Measurements from ENCODE around the gene TRMT1.

Gene TRMT1

GRCh38 chr19:13121551-13122274, 5.2 kb upstream of the TRMT1 start:
- no peak for DNase-seq
- TF ChIP-seq CTCF (IDR thresholded peaks at IDR 0.05): no peak
- H3K27me3 Mint-ChIP-seq (ENCODE audit: low read depth, poor library complexity): no peaks in the 10 kb centered on the region
- H3K36me3 Mint-ChIP-seq (ENCODE audit: low read depth): peaks cover 11% of the 10 kb centered on the region
- H3K4me1 Mint-ChIP-seq: peaks cover 57% of the 10 kb centered on the region
- H3K4me3 Mint-ChIP-seq: peak overlapping the region; percentile 54
- H3K9me3 Mint-ChIP-seq: no peaks in the 10 kb centered on the region
- peak overlapping the region; percentile 64 for H3K27ac Mint-ChIP-seq

DNA sequence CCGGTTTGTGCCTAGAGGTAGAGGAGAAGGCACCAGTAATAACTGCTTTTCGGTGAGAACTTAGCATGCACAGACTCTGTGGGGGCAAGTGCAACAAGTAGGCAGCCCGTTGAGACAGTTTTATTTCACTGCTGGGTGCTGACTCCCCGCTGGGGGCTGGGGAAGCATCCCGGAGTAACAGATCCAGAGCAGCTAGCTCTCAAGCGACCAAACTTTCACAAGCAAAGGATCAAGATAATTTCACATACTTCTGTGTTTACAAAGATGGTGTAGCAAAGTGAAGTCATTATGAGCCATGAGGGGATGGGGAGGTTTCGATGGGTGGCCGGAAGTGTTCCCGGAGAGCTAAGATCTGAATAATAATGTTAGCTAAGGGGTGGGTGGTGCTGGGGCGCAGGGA, 4.3 kb upstream of the TRMT1 start:
- Mint-ChIP-seq H3K4me1 (peaks cover 66% of the 10 kb centered on the region), H3K4me3 (peak overlapping the region; percentile 90)

DNA sequence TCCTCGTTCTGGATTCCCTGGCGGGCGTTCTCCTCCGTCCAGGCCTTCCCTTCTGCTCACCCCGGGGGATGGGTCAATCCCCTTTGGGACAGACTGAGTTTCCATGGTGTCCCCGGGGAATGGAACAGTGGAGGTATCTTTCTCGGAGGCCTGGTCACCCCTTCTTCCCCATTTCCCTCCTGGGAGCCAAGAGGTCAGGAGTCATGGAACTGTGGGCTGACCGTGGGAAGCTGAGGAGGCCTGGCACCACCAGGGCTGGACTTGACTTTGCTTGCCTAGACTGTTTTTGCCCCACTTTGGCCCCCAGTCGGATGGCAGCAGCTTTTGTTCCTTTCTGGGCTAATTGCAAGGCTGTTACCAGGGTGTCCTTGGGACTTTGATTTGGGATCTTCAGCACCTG, 3.5 kb upstream of the TRMT1 start:
- Mint-ChIP-seq H3K4me3 (peak overlapping the region; percentile 90), H3K9me3 (no peaks in the 10 kb centered on the region), H3K4me1 (peaks cover 74% of the 10 kb centered on the region), H3K27me3 (ENCODE audit: low read depth, poor library complexity) (no peaks in the 10 kb centered on the region), H3K27ac (no peak overlapping the region), H3K36me3 (ENCODE audit: low read depth) (peaks cover 5% of the 10 kb centered on the region)
- no peak for DNase-seq
- TF ChIP-seq CTCF (IDR thresholded peaks at IDR 0.05): no peak

More for the DNA sequence above, 4.3 kb upstream of the TRMT1 start:
- no peak for DNase-seq
- H3K27me3 Mint-ChIP-seq (ENCODE audit: low read depth, poor library complexity): no peaks in the 10 kb centered on the region
- peaks cover 5% of the 10 kb centered on the region for H3K36me3 Mint-ChIP-seq (ENCODE audit: low read depth)
- no peaks in the 10 kb centered on the region for H3K9me3 Mint-ChIP-seq
- H3K27ac Mint-ChIP-seq: peak overlapping the region; percentile 64
- TF ChIP-seq CTCF (IDR thresholded peaks at IDR 0.05): no peak

GRCh38 chr19:13119627-13120026, 3.1 kb upstream of the TRMT1 start:
- peaks cover 75% of the 10 kb centered on the region for H3K4me1 Mint-ChIP-seq
- H3K27ac Mint-ChIP-seq: peak overlapping the region; percentile 73
- no peaks in the 10 kb centered on the region for H3K9me3 Mint-ChIP-seq
- no peaks in the 10 kb centered on the region for H3K27me3 Mint-ChIP-seq (ENCODE audit: low read depth, poor library complexity)
- no peak for DNase-seq
- H3K36me3 Mint-ChIP-seq (ENCODE audit: low read depth): peaks cover 5% of the 10 kb centered on the region
- no peak for TF ChIP-seq CTCF (IDR thresholded peaks at IDR 0.05)
- H3K4me3 Mint-ChIP-seq: peak overlapping the region; percentile 90

- H3K36me3 Mint-ChIP-seq (ENCODE audit: low read depth): peaks cover 5% of the 10 kb centered on the region
- H3K4me1 Mint-ChIP-seq: peaks cover 71% of the 10 kb centered on the region
- peak; percentile 84 for DNase-seq
- no peak overlapping the region for H3K27ac Mint-ChIP-seq
- H3K27me3 Mint-ChIP-seq (ENCODE audit: low read depth, poor library complexity): no peaks in the 10 kb centered on the region
- no peaks in the 10 kb centered on the region for H3K9me3 Mint-ChIP-seq
- no peak for TF ChIP-seq CTCF (IDR thresholded peaks at IDR 0.05)
- H3K4me3 Mint-ChIP-seq: peak overlapping the region; percentile 90
Measured at GRCh38 chr19:13118424-13119193, 2.1 kb upstream of the TRMT1 start.
